GM21423 (cell line): ENCODE results near the gene GLOD4.
"Not testable (repeated sequence)": the region's sequence is repeated elsewhere in the genome, so short reads cannot be mapped to it uniquely, and the experiment has no call there.

Experiments
- ATAC-seq: cut with Tn5 transposase; IDR thresholded peaks from one replicate; pipeline ENCODE4 v1.9.1; 2021; ENCODE audit warnings: mild to moderate bottlenecking, moderate library complexity; ENCODE audit not compliant: unreplicated experiment

The GLOD4 gene

GRCh38 chr17:802901-803881 is 21.1 kb upstream of the GLOD4 start:
- no peak for ATAC-seq

GRCh38 chr17:802481-802880 is 20.4 kb upstream of the GLOD4 start:
- ATAC-seq, result no peak

DNA sequence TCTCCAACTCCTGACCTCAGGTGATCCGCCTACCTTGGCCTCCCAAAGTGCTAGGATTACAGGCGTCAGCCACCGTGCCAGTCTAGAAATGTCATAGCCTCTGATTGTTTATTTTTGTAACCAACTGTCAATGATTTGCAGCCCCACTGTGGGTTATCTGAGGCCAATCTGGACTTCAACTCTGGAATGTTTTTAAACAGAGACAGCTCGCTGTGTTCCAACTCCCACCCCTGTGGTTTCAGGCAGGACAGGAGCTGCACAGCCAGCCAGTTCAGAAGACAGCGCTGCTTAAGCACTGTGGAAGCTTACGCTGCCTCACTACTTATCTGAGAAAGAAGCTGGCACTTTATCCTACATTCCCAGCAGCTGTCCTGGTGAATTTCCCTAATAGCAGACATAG is 19.6 kb upstream of the GLOD4 start:
- ATAC-seq, result no peak

GRCh38 chr17:800446-801242 is 18.6 kb upstream of the GLOD4 start:
- ATAC-seq, result no peak

- no peak for ATAC-seq
Measured at GRCh38 chr17:799261-799660, 17.2 kb upstream of the GLOD4 start.

DNA sequence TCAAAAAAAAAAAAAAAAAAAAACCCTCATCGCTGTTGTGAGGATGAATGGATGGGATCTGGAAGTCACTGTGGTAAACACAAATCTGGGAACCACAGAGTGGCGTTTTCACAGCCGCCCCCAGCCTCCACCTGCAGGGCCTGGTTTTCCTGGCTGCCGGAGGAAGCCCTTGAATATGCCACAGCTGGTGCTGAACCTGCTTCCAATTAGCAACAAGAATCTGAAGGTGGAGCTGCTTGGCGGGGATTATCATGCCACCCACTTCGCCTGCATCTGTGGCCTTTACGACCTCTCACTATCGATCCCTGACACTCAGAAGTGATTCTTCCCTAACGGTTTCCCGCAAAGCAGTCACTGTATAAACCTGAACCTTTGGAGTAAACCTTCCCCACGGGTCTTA is 16.2 kb upstream of the GLOD4 start:
- no peak for ATAC-seq

DNA sequence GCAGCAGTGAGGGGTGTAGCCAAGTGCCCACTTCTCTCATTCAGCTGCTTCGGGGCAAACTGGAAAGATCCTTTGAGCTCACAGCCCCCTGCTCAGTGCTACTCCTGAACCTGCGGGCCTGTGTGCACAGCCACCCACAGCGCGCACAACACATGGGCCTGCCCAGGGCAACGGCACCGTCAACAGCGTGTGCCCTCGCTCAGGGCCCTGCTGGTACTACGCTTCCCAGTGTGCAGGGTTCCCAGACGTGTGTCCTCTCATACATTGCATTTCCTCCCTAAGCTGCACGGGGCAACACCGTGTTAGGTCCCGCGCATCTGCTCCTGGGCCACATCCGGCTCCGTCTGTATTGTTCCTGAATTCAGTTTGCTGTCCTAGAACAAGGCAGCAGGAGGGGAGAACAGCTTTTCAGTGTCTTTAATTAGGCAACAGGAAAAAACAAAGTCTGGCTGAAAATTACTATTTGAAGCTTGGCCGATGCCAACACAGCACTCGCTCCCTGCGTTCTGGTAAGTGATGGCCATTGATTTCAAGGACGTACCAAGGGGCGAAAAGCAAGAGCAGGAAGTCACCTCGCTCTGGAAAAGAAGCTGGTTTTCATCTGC is 15.3 kb upstream of the GLOD4 start:
- ATAC-seq, result no peak

- ATAC-seq, result no peak
Measured at GRCh38 chr17:796609-797008, 14.5 kb upstream of the GLOD4 start.

GRCh38 chr17:795721-796120 is 13.6 kb upstream of the GLOD4 start:
- no peak for ATAC-seq

DNA sequence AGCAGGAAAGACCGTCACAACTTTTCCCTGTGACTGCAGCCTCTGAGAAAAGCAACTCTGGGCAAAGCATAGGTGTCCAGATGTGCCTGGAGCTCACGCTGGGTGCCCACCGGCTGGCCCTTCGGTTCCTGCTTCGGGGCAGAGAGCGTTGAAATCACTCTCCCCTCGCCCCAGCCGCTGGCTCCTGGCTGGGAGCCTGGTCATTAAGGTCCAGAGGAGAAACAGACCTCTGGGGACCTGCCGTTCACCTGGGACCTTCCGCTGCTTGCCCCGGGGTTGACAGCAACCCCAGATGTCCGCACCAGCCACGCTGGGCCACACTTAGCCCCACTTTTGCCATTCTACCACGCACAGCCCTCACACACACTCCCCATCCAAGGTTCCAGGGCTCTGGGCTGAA is 13.2 kb upstream of the GLOD4 start:
- ATAC-seq, result no peak

- ATAC-seq, result no peak
Measured at GRCh38 chr17:794876-795275, 12.8 kb upstream of the GLOD4 start.

DNA sequence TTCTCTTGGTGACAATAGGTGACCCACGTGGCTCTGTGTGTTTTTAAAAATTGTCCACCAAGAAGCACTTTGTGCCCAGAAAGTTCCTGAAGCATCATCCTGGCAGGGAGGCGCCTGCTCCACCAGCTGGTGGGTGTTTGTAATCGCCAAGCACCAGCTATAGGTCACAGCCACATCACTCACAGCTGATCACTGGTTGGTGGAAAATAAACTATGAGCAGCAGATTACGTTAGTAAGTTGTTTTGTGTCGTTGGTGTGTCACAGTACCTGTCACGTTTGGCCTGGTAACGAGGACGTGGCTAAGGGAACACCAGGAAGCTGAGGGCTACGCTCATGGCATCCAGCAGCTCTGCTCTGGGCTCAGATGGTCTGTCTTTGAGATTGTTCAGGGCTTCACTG is 10.2 kb upstream of the GLOD4 start:
- ATAC-seq, result no peak

- no peak for ATAC-seq
Measured at GRCh38 chr17:791829-792228, 9.7 kb upstream of the GLOD4 start.

DNA sequence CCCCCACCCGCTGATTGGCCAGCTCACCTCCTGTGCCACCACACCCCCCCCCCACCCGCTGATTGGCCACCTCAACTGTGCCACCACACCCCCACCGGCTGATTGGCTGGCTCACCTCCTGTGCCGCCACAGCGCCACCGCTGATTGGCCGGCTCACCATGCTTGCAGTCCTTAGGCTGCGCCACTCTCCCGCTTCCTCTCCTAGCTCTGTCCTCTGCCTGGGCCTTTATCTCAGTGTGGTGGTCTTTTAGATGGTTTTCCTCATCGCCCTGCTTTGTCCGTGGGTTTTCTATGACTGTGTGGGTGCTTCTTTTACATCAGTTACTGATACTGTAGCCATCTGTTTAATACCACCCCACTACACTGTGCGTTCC is 8.8 kb upstream of the GLOD4 start:
- not testable (repeated sequence) for ATAC-seq

DNA sequence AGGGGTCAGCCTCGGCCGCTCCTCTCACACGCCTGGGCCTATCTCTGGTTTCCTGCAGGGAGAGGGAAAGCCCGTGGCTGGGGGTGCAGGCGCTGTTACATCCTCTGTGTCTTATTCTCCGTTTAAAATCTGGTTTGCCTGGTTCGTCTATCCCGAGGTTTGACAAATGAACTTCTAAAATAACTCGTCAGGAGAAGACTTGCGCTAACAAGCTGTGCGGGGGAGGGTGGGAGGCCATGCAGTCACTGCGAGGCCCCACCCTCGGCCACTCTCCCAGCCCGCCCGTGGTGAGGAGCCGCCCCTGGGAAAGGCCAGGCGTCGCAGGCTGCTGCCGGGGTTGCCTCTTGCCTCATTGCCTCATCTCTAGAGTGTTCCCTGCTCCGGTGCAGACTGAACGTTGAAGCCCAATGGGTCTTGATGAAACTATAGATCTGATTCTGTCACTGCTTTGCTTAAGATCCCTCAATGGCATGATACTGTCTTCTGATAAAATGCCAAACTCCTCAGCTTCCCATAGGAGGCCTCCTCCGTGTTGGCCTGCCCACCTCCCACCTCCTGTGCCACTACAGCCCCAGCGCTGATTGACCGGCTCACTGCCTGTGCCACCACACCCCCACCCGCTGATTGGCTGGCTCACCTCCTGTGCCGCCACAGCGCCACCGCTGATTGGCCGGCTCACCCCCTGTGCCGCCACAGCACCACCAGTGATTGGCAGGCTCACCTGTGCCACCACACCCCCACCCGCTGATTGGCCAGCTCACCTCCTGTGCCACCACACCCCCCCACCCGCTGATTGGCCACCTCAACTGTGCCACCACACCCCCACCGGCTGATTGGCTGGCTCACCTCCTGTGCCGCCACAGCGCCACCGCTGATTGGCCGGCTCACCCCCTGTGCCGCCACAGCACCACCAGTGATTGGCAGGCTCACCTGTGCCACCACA is 8.1 kb upstream of the GLOD4 start:
- not testable (repeated sequence) for ATAC-seq

- ATAC-seq, result no peak
Measured at GRCh38 chr17:789160-789840, 7.2 kb upstream of the GLOD4 start.

DNA sequence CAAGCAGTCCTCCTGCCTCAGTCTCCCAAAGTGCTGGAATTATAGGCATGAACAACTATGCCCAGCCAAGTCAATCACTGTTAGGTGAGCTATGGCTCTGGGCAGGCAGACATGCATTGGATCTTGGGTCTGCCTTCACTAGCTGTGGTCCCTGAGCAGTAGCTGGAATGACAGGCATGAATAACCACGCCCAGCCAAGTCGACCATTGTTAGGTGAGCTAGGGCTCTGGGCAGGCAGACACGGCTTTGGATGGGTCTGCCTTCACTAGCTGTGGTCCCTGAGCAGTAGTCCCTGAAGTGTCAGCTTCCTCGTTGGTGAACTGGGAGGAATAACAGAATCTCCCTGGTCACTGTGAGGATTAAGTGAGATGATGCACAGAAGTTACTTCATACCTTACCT is 6.5 kb upstream of the GLOD4 start:
- no peak for ATAC-seq

DNA sequence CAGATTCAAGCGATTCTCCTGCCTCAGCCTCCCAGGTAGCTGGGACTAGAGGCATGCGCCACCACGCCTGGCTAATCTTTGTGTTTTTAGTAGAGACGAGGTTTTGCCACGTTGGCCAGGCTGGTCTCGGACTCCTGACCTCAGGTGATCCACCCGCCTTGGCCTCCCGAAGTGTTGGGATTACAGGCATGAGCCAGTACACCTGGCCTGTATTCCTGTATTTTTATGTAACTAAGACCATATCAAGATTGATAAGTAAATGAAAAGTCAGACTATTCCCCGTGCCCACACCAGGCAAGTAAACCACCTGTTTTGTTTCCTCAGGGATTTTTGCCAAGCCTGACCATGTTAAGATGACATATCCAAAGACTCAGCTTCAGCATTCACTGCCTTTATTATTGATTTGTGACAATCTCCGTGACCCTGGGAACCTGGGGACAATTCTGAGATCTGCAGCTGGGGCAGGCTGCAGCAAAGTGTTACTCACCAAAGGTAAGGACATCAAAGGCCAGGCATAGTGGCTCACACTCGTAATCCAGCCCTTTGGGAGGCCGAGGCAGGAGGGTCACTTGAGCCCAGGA is 5.7 kb upstream of the GLOD4 start:
- no peak for ATAC-seq

- not testable (repeated sequence) for ATAC-seq
Measured at GRCh38 chr17:785901-786300, 3.8 kb upstream of the GLOD4 start.

- ATAC-seq, result no peak
Measured at GRCh38 chr17:784143-784542, 2.1 kb upstream of the GLOD4 start.
